Measurements from ENCODE around the gene NKPD1. TPM values are rescaled to one million over a fixed set of nuclear protein-coding genes. Genes with fewer than 3 reads are reported as not detected.

The NKPD1 gene, protein sequence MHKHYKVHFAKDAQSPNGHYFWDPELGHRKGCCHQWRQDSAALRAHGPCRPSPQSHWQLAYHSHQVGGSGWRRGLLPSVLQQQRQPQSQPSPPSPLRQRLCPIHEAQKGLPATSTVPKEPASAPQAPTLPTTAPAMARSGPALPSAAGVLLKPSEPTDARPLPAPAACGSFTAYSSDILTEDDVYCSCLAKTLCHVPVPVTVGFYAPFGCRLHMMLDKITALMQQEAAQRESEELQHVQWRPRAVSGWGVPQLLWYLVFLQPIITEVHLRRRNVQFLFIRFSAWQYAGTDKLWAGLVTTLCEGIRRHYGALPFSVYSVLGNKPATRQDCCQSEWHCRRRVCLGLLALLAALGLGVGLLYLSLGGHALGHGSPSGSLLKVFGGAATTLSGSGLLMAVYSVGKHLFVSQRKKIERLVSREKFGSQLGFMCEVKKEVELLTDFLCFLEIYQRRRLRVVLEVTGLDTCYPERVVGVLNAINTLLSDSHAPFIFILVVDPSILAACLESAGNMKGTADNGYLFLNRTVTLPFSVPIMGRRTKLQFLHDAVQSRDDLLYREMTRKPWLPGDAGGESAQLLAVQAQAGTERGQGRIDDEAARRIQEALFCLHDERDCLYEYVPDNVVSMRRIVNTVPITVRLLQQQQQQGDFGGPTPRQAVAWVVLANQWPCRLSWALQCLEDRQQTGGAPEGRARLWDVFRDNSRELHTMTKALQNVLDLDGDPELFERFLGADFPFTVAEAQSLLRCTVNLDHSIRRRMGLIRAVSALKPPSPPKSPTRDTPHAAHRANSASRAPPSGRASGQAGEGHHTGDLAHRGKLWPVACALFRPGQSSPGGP
- under 1 TPM in 1 of 4 donors, not detected in 3; 0.21 TPM for total RNA-seq

DNA sequence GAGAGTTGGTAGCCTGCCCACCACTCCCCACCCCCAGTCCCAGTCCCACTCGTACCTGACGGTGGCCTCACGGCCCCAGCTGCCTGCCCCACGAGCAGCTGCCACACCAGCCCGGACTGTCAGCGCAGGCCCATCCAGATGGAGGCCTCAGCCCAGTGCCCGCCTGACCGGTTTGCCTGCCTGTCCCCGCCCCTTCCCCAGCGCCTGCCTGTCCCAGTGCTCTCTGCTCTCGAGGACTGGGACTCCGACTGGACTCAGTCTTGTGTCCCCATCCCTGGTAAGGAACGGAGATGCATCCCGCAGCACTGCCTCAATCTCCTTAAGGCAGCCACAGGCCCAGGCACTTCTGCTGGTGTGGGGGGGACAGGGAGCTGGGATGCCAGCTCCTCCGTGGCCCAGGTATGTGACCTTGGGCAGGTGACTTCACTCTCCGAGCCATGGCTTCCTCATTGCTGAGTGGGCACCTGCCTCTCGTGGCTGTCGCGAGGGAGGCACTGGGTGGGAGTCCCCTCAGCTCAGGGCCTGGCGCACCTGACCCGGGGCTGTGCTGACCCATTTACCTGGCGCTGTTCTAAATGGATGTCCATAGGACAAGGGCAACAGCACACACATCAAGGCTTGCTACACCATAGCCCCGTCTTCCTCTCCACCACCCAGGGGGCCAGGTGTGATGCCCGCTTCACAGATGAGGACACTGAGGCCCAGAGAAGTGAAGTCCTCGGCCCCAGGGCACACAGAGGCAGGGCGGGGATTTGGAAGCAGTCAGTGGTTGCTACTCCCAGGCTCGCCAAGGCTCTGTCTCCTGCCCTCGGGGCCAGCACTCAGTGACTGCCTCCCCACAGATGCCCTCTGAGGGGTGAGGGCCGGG lies at the start of gene NKPD1:
Gene NKPD1, minus strand, starts transcription at position 113 of the 868 bp plus-strand sequence. CDS start 832 bp downstream, outside the sequence.
- Histone ChIP-seq H3K27me3 (no peaks in the 10 kb centered on the region), H3K27ac (no peak within 1 kb of the TSS)

DNA sequence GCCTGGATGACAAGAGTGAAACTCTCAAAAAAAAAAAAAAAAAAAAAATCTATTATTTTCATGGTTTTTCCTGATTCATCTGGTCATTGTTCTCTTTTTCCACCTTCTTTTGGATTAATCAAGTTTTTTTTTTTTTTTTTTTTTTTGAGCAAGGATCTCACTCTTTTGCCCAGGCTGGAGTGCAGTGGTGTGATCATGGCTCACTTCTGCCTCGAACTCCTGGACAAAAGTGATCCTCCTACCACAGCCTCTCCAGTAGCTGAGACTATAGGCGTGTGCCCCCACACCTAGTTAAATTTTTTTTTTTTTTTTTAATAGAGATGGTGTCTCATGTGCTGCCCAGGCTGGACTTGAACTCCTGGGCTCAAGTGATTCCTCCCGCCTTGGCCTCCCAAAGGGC lies 45.5 kb upstream of the NKPD1 start:
- TF ChIP-seq, protein P1, sequence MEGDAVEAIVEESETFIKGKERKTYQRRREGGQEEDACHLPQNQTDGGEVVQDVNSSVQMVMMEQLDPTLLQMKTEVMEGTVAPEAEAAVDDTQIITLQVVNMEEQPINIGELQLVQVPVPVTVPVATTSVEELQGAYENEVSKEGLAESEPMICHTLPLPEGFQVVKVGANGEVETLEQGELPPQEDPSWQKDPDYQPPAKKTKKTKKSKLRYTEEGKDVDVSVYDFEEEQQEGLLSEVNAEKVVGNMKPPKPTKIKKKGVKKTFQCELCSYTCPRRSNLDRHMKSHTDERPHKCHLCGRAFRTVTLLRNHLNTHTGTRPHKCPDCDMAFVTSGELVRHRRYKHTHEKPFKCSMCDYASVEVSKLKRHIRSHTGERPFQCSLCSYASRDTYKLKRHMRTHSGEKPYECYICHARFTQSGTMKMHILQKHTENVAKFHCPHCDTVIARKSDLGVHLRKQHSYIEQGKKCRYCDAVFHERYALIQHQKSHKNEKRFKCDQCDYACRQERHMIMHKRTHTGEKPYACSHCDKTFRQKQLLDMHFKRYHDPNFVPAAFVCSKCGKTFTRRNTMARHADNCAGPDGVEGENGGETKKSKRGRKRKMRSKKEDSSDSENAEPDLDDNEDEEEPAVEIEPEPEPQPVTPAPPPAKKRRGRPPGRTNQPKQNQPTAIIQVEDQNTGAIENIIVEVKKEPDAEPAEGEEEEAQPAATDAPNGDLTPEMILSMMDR (IDR thresholded peaks at IDR 0.05), result no peak
- no peak for TF ChIP-seq POLR2A (IDR thresholded peaks at IDR 0.05)
- H3K27ac ChIP-seq, result no peak overlapping the region
- intact Hi-C loops (cut with DNase I; ENCODE audit: low total_unique reads), result no loop called here
- no peaks in the 10 kb centered on the region for H3K9me3 ChIP-seq
- no peaks in the 10 kb centered on the region for H3K27me3 ChIP-seq
- DNase-seq, result no peak
- no peaks in the 10 kb centered on the region for H3K36me3 ChIP-seq
- no peak overlapping the region for H3K4me3 ChIP-seq
- H3K4me1 ChIP-seq, result no peaks in the 10 kb centered on the region

More for the DNA sequence above, at the start of gene NKPD1:
- no peaks in the 10 kb centered on the region for H3K4me1 ChIP-seq
- intact Hi-C loops (cut with DNase I; ENCODE audit: low total_unique reads), result no loop called here
- TF ChIP-seq, protein P1 (IDR thresholded peaks at IDR 0.05), result no peak
- no peak for TF ChIP-seq POLR2A (IDR thresholded peaks at IDR 0.05)
- no peaks in the 10 kb centered on the region for H3K9me3 ChIP-seq
- no peak for DNase-seq
- H3K36me3 ChIP-seq, result no peaks in the 10 kb centered on the region
- H3K4me3 ChIP-seq, result no peak within 1 kb of the TSS

DNA sequence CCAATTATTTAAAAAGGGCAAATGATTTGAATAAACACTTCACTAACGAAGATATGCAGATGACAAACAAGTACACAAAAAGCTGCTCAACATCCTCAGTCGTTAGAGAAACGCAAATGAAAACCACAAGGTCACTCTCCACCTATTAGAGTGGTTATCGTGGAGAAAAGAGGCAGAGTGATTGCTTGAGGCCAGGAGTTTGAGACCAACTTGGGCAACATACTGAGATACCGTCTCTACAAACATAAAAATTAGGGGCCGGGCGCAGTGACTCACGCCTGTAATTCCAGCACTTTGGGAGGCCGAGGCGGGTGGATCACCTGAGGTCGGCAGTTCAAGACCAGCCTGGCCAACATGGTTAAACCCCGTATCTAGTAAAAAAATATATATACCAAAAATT lies 45.0 kb upstream of the NKPD1 start:
- H3K36me3 ChIP-seq, result no peaks in the 10 kb centered on the region
- TF ChIP-seq POLR2A (IDR thresholded peaks at IDR 0.05), result no peak
- TF ChIP-seq, protein P1 (IDR thresholded peaks at IDR 0.05), result no peak
- no peaks in the 10 kb centered on the region for H3K27me3 ChIP-seq
- intact Hi-C loops (cut with DNase I; ENCODE audit: low total_unique reads), result no loop called here
- H3K4me1 ChIP-seq, result no peaks in the 10 kb centered on the region
- H3K27ac ChIP-seq, result no peak overlapping the region
- DNase-seq, result no peak
- H3K9me3 ChIP-seq, result no peaks in the 10 kb centered on the region
- H3K4me3 ChIP-seq, result no peak overlapping the region

DNA sequence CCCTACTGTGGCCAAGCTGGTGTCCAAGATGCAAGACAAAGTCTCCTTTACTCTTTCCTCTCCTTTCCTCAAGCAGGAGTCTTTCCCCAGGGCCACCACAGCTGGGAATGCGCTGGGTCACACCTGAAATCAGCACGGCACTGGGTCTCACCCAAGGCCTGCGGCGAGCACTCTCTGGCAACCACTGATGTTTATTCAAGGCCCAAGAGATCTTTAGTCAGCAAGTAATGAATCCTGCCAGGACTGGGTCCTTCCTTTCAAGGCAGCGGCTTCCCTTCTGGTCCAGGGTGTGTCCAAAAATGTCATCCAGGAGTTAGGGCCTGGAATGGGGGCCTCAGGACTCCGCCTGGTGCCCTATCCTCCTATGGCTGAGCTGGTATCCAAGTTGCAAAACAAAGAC lies 41.9 kb upstream of the NKPD1 start:
- intact Hi-C loops (cut with DNase I; ENCODE audit: low total_unique reads), result no loop called here
- Histone ChIP-seq H3K27ac (no peak overlapping the region), H3K9me3 (no peaks in the 10 kb centered on the region), H3K27me3 (no peaks in the 10 kb centered on the region), H3K36me3 (no peaks in the 10 kb centered on the region), H3K4me1 (no peaks in the 10 kb centered on the region), H3K4me3 (no peak overlapping the region)
- DNase-seq, result no peak
- TF ChIP-seq, protein P1 (IDR thresholded peaks at IDR 0.05), result no peak
- no peak for TF ChIP-seq POLR2A (IDR thresholded peaks at IDR 0.05)
